Measurements from ENCODE around the gene BSCL2. TPM values are rescaled to one million over a fixed set of nuclear protein-coding genes. Genes with fewer than 3 reads are reported as not detected.

Gene BSCL2
- total RNA-seq, 1 experiment from 2014 or later, result 77.4 TPM

DNA sequence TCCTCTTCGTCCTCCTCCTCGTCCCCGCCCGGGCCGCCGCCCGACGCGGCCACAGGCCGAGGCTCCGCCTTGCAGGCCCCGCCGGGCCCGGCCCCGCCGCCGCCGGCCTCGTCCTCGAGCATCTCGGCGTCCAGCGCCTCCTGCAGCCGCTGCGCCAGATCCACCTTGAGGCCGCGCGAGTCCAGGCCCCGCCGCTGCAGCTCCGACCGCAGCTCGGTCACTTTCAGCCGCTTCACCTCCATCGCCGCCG, 19.6 kb upstream of the BSCL2 start:
- no CpG with 5 or more reads among the region's 37 CpGs for WGBS (ENCODE audit: extremely low coverage, insufficient read length, low lambda C conversion rate)
- Histone ChIP-seq H3K4me2 (ENCODE audit: insufficient read depth, insufficient read length, low read length) (peak overlapping the region; percentile 99), H2AK5ac (ENCODE audit: insufficient read length, low read length) (no peak overlapping the region)

More for the DNA sequence above, 19.6 kb upstream of the BSCL2 start:
- no peaks in the 10 kb centered on the region for H3K27me3 Mint-ChIP-seq (ENCODE audit: low read depth)
- H3K27ac Mint-ChIP-seq, result peak overlapping the region; percentile 87 to 100 (median 99); a peak in 3 of 7 replicates
- Histone ChIP-seq H3K14ac (ENCODE audit: insufficient read depth, low read length) (peak overlapping the region; percentile 77), H3K79me1 (ENCODE audit: insufficient read depth, low read depth, low read length, poor library complexity, severe bottlenecking) (peaks cover 6% of the 10 kb centered on the region), H3K4me1 (ENCODE audit: insufficient read depth, low read length) (no peaks in the 10 kb centered on the region), H3K79me2 (ENCODE audit: insufficient read depth, low read length) (peaks cover 30% of the 10 kb centered on the region), H2BK15ac (ENCODE audit: low read depth, low read length) (no peak overlapping the region), H3T11ph (ENCODE audit: low read length) (no peak overlapping the region), H2AFZ (ENCODE audit: low read length) (no peak overlapping the region), H3K18ac (ENCODE audit: insufficient read length, low read depth, low read length) (peak overlapping the region; percentile 54), H3K23me2 (ENCODE audit: insufficient read length, low read depth, low read length, poor library complexity, severe bottlenecking) (peaks cover 25% of the 10 kb centered on the region), H3K23ac (ENCODE audit: insufficient read length, low read depth, low read length) (no peak overlapping the region), H3K9ac (ENCODE audit: extremely low read depth, insufficient read length, low read length) (peak overlapping the region; percentile 94), H3K27me3 (ENCODE audit: insufficient read depth, low read length) (no peaks in the 10 kb centered on the region), H4K91ac (ENCODE audit: insufficient read length, low read depth, low read length) (no peak overlapping the region), H2BK5ac (ENCODE audit: insufficient read length, low read length) (no peak overlapping the region), H2BK12ac (ENCODE audit: insufficient read length, low read depth, low read length) (no peak overlapping the region), H4K5ac (ENCODE audit: insufficient read length, low read depth, low read length) (no peak overlapping the region), H3K27ac (ENCODE audit: insufficient read length, low read depth, low read length) (peak overlapping the region; percentile 96), H4K20me1 (ENCODE audit: control insufficient read depth, insufficient read depth, insufficient read length) (no peaks in the 10 kb centered on the region), H3K9me3 (ENCODE audit: control insufficient read depth, low read depth, low read length) (no peaks in the 10 kb centered on the region), H4K8ac (replicated peaks; ENCODE audit: insufficient read length, low read depth, low read length) (no peak overlapping the region), H2BK20ac (ENCODE audit: low read depth, low read length, poor library complexity, severe bottlenecking) (no peak overlapping the region), H3K4ac (ENCODE audit: low read depth, low read length) (no peak overlapping the region), H3K56ac (ENCODE audit: insufficient read length, low read depth, low read length) (no peak overlapping the region), H2BK120ac (ENCODE audit: low read depth, low read length, poor library complexity, severe bottlenecking) (no peak overlapping the region)
- peaks cover 30 to 51% (median 45%) of the 10 kb centered on the region in 3 experiments for H3K36me3 Mint-ChIP-seq (ENCODE audit: insufficient read depth in 1 of 3, low read depth in 3 of 3)
- H3K4me1 Mint-ChIP-seq, result peaks cover 20 to 27% of the 10 kb centered on the region in 2 experiments
- TF ChIP-seq, protein P1, sequence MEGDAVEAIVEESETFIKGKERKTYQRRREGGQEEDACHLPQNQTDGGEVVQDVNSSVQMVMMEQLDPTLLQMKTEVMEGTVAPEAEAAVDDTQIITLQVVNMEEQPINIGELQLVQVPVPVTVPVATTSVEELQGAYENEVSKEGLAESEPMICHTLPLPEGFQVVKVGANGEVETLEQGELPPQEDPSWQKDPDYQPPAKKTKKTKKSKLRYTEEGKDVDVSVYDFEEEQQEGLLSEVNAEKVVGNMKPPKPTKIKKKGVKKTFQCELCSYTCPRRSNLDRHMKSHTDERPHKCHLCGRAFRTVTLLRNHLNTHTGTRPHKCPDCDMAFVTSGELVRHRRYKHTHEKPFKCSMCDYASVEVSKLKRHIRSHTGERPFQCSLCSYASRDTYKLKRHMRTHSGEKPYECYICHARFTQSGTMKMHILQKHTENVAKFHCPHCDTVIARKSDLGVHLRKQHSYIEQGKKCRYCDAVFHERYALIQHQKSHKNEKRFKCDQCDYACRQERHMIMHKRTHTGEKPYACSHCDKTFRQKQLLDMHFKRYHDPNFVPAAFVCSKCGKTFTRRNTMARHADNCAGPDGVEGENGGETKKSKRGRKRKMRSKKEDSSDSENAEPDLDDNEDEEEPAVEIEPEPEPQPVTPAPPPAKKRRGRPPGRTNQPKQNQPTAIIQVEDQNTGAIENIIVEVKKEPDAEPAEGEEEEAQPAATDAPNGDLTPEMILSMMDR (conservative IDR thresholded peaks at IDR 0.05), result no peak
- no peak for DNase-seq
- H3K4me3 Mint-ChIP-seq, result peak overlapping the region; percentile 89 to 95
- no peaks in the 10 kb centered on the region for H3K9me3 Mint-ChIP-seq
